WTC11 (cell line): ENCODE measurements around the gene WDR83. TPM values are rescaled to one million over a fixed set of nuclear protein-coding genes. Genes with fewer than 3 reads are reported as not detected.

ENCODE experiments used
- ATAC-seq: fragments of 200-7000 bp; cut with Tn5 transposase; 2 replicates; pipeline ENCODE4 v1.10.0; 2021; ENCODE audit warnings: mild to moderate bottlenecking, moderate library complexity
- CTCF ChIA-PET: fragments of 300-600 bp; sonication (Branson Sonifier 250); formaldehyde crosslinking; loops from one replicate; lab custom pipeline; 2021; ENCODE audit warnings: antibody characterized with exemption; lab: Charles Lee
- POLR2A ChIA-PET: fragments of 350-600 bp; sonication (Branson Sonifier 250); formaldehyde crosslinking; loops from one replicate; lab custom pipeline; 2021; ENCODE audit warnings: antibody characterized with exemption; lab: Charles Lee
- DNase-seq: peaks from one replicate; pipeline ENCODE4 v3.0.0; 2021; ENCODE audit warnings: low spot score
- H3K27ac Mint-ChIP-seq: 2 replicates; pipeline ENCODE4 v1.8.0; 2021; ENCODE audit warnings: mixed read lengths
- H3K27me3 Mint-ChIP-seq: 2 replicates; pipeline ENCODE4 v1.8.0; 2021; ENCODE audit warnings: low read depth, mild to moderate bottlenecking, moderate library complexity, mixed read lengths
- H3K36me3 Mint-ChIP-seq: 2 replicates; pipeline ENCODE4 v1.8.0; 2021; ENCODE audit warnings: mixed read lengths
- H3K4me1 Mint-ChIP-seq: 2 replicates; pipeline ENCODE4 v1.8.0; 2022; ENCODE audit warnings: mixed read lengths
- H3K4me3 Mint-ChIP-seq: 2 replicates; pipeline ENCODE4 v1.8.0; 2021; ENCODE audit warnings: mild to moderate bottlenecking, moderate library complexity, mixed read lengths
- H3K9me3 Mint-ChIP-seq: 2 replicates; pipeline ENCODE4 v1.8.0; 2021; ENCODE audit warnings: mixed read lengths
- AR ChIP-seq: fragments of 250-450 bp; sonication (Bioruptor Pico); IDR thresholded peaks from 2 replicates; pipeline ENCODE4 v1.9.0; 2021; ENCODE audit warnings: mild to moderate bottlenecking
- ATF1 ChIP-seq: sonication (generic); formaldehyde crosslinking; IDR thresholded peaks from 2 replicates; pipeline ENCODE4 v1.8.1; 2023; ENCODE audit warnings: mild to moderate bottlenecking, moderate library complexity, missing genetic modification reagents
- ATF3 ChIP-seq: sonication (generic); formaldehyde crosslinking; conservative IDR thresholded peaks from 2 replicates; pipeline ENCODE4 v1.8.1; 2022; ENCODE audit warnings: mild to moderate bottlenecking, missing genetic modification reagents
- E2F5 ChIP-seq: sonication (generic); formaldehyde crosslinking; IDR thresholded peaks from 2 replicates; pipeline ENCODE4 v1.8.1; 2022; ENCODE audit warnings: mild to moderate bottlenecking, moderate library complexity, missing genetic modification reagents
- ELF4 ChIP-seq: sonication (generic); formaldehyde crosslinking; IDR thresholded peaks from 2 replicates; pipeline ENCODE4 v1.8.1; 2022; ENCODE audit warnings: low read depth, mild to moderate bottlenecking, moderate library complexity, missing genetic modification reagents
- FOXK1 ChIP-seq: sonication (generic); formaldehyde crosslinking; IDR thresholded peaks from 2 replicates; pipeline ENCODE4 v1.8.0; 2022; ENCODE audit warnings: mild to moderate bottlenecking, moderate library complexity, missing genetic modification reagents
- FOXP4 ChIP-seq: sonication (generic); formaldehyde crosslinking; IDR thresholded peaks from 2 replicates; pipeline ENCODE4 v1.8.0; 2022; ENCODE audit warnings: mild to moderate bottlenecking, missing genetic modification reagents
- GABPB1 ChIP-seq: sonication (generic); formaldehyde crosslinking; IDR thresholded peaks from 2 replicates; pipeline ENCODE4 v1.8.1; 2023; ENCODE audit warnings: mild to moderate bottlenecking, missing genetic modification reagents
- KAT7 ChIP-seq: sonication (generic); formaldehyde crosslinking; IDR thresholded peaks from 2 replicates; pipeline ENCODE4 v1.8.1; 2023; ENCODE audit warnings: missing genetic modification reagents, mild to moderate bottlenecking, borderline replicate concordance
- MAX ChIP-seq: sonication (generic); formaldehyde crosslinking; IDR thresholded peaks from 2 replicates; pipeline ENCODE4 v1.8.0; 2022; ENCODE audit warnings: mild to moderate bottlenecking, missing genetic modification reagents
- SP1 ChIP-seq: sonication (generic); formaldehyde crosslinking; conservative IDR thresholded peaks from 2 replicates; pipeline ENCODE4 v1.8.1; 2022; ENCODE audit warnings: missing genetic modification reagents
- TEAD1 ChIP-seq: sonication (generic); formaldehyde crosslinking; IDR thresholded peaks from 2 replicates; pipeline ENCODE4 v1.8.0; 2022; ENCODE audit warnings: mild to moderate bottlenecking, missing genetic modification reagents
- USF1 ChIP-seq: sonication (generic); formaldehyde crosslinking; IDR thresholded peaks from 2 replicates; pipeline ENCODE4 v1.8.0; 2022; ENCODE audit warnings: mild to moderate bottlenecking, missing genetic modification reagents
- USF2 ChIP-seq: sonication (generic); formaldehyde crosslinking; IDR thresholded peaks from 2 replicates; pipeline ENCODE4 v1.8.1; 2023; ENCODE audit warnings: mild to moderate bottlenecking, missing genetic modification reagents, moderate library complexity
- ZNF219 ChIP-seq: sonication (generic); formaldehyde crosslinking; IDR thresholded peaks from 2 replicates; pipeline ENCODE4 v1.8.0; 2023; ENCODE audit warnings: missing genetic modification reagents, mild to moderate bottlenecking, borderline replicate concordance
- ZNF281 ChIP-seq: sonication (generic); formaldehyde crosslinking; IDR thresholded peaks from 2 replicates; pipeline ENCODE4 v1.8.0; 2023; ENCODE audit warnings: mild to moderate bottlenecking, missing genetic modification reagents
- ZNF416 ChIP-seq: fragments of 250-450 bp; sonication (Bioruptor Pico); IDR thresholded peaks from 2 replicates; pipeline ENCODE4 v1.9.0; 2021; ENCODE audit warnings: mild to moderate bottlenecking, inconsistent platforms
- ZNF671 ChIP-seq: fragments of 250-450 bp; sonication (Bioruptor Pico); IDR thresholded peaks from 2 replicates; pipeline ENCODE4 v1.8.0; 2021; ENCODE audit warnings: mild to moderate bottlenecking
- total RNA-seq: library from RNA; stranded (reverse); gene quantifications from 3 replicates; pipeline ENCODE4 v1.2.3, GENCODE V29; 2021

WDR83 gene
- total RNA-seq, 1 experiment from 2014 or later, result 21.8 TPM

- TF ChIP-seq ELF4 (no peak), ZNF281 (CRISPR knock-in tag) (no peak), KAT7 (CRISPR knock-in tag) (no peak), ATF3 (CRISPR knock-in tag) (no peak), ATF1 (CRISPR knock-in tag) (no peak), ZNF416 (CRISPR knock-in tag) (no peak), GABPB1 (CRISPR knock-in tag) (no peak), AR (CRISPR knock-in tag) (no peak), FOXK1 (CRISPR knock-in tag) (no peak)
Observed at GRCh38 chr19:12721656-12722565, 55.3 kb downstream of the WDR83 start (continued).

GRCh38 chr19:12722566-12723380, 56.2 kb downstream of the WDR83 start:
- peak overlapping the region; percentile 93 for H3K4me3 Mint-ChIP-seq
- no peaks in the 10 kb centered on the region for H3K9me3 Mint-ChIP-seq
- ChIA-PET POLR2A (interaction anchor here (0.5 to 5.4 kb wide), 13 partner anchors 9 to 162 kb away, joined by 3 to 44 read pairs (median 4); partner anchors contain the start of genes DHPS, GET3, JUNB and TRIR), CTCF (interaction anchor here (0.7 to 4.4 kb wide), 18 partner anchors 14 to 162 kb away, joined by 3 to 35 read pairs (median 4); partner anchors contain the start of gene GET3)
- peak overlapping the region; percentile 99 for H3K27ac Mint-ChIP-seq
- peak; percentile 69 for ATAC-seq
- H3K27me3 Mint-ChIP-seq, result no peaks in the 10 kb centered on the region
- H3K36me3 Mint-ChIP-seq, result peaks cover 16% of the 10 kb centered on the region
- DNase-seq, result peak; percentile 96
- peaks cover 23% of the 10 kb centered on the region for H3K4me1 Mint-ChIP-seq
- peak; percentile 98 for TF ChIP-seq USF1 (CRISPR knock-in tag)
- TF ChIP-seq USF2 (CRISPR knock-in tag), result peak; percentile 98
- TF ChIP-seq E2F5 (CRISPR knock-in tag), result no peak
- TF ChIP-seq ZNF281 (CRISPR knock-in tag), result peak; percentile 56; the same call in 1 of the 2 replicates
- peak; percentile 60; the same call in 1 of the 2 replicates for TF ChIP-seq MAX (CRISPR knock-in tag)
- peak; percentile 81; the same call in 1 of the 2 replicates for TF ChIP-seq TEAD1
- no peak for TF ChIP-seq ZNF219 (CRISPR knock-in tag)
- TF ChIP-seq SP1, result 0 out of 2 replicates have a peak, but pooled peaks have one; percentile 36
- 0 out of 2 replicates have a peak, but pooled peaks have one; percentile 43 for TF ChIP-seq ZNF671 (CRISPR knock-in tag)
- 0 out of 2 replicates have a peak, but pooled peaks have one; percentile 41 for TF ChIP-seq FOXP4 (CRISPR knock-in tag)
